GM21576 (cell line): ENCODE results near the gene PHC3.

Experiments used
- ATAC-seq: cut with Tn5 transposase; IDR thresholded peaks from one replicate; pipeline ENCODE4 v1.9.1; 2021; ENCODE audit warnings: mild to moderate bottlenecking, moderate library complexity; ENCODE audit not compliant: unreplicated experiment

Gene PHC3

GRCh38 chr3:170079536-170080165 is 101.9 kb downstream of the PHC3 start:
- no peak for ATAC-seq

- ATAC-seq: no peak
These were observed 102.8 kb downstream of the PHC3 start for GRCh38 chr3:170078620-170079281.

GRCh38 chr3:170077361-170077760 is 104.2 kb downstream of the PHC3 start:
- ATAC-seq: no peak

- ATAC-seq: no peak
These were observed 104.8 kb downstream of the PHC3 start for GRCh38 chr3:170076715-170077238.

- ATAC-seq: no peak
These were observed 106.0 kb downstream of the PHC3 start for GRCh38 chr3:170075441-170076091.

GRCh38 chr3:170064108-170064507 is 117.4 kb downstream of the PHC3 start:
- ATAC-seq: no peak

- ATAC-seq: no peak
These were observed 117.8 kb downstream of the PHC3 start for GRCh38 chr3:170063691-170064090.

GRCh38 chr3:170062769-170063168 is 118.8 kb downstream of the PHC3 start:
- ATAC-seq: no peak

GRCh38 chr3:170062068-170062467 is 119.5 kb downstream of the PHC3 start:
- no peak for ATAC-seq

- no peak for ATAC-seq
These were observed 122.1 kb downstream of the PHC3 start for GRCh38 chr3:170059447-170059846.

- ATAC-seq: no peak
These were observed 123.4 kb downstream of the PHC3 start for GRCh38 chr3:170058127-170058526.

- no peak for ATAC-seq
These were observed 124.0 kb downstream of the PHC3 start for GRCh38 chr3:170057550-170057949.

GRCh38 chr3:170056710-170057454 is 124.7 kb downstream of the PHC3 start:
- ATAC-seq: peak; percentile 90

GRCh38 chr3:170055209-170055608 is 126.3 kb downstream of the PHC3 start:
- ATAC-seq: peak; percentile 63

- no peak for ATAC-seq
These were observed 127.3 kb downstream of the PHC3 start for GRCh38 chr3:170054204-170054603.

GRCh38 chr3:170052398-170052797 is 129.1 kb downstream of the PHC3 start:
- ATAC-seq: no peak

GRCh38 chr3:170050753-170051152 is 130.8 kb downstream of the PHC3 start:
- no peak for ATAC-seq

GRCh38 chr3:170049146-170050000 is 132.2 kb downstream of the PHC3 start:
- no peak for ATAC-seq

GRCh38 chr3:170047133-170047404 is 134.5 kb downstream of the PHC3 start:
- no peak for ATAC-seq

- no peak for ATAC-seq
These were observed 135.0 kb downstream of the PHC3 start for GRCh38 chr3:170046269-170047132.
